Thoracic aorta (tissue), 2 donors: ENCODE measurements around the gene MISFA. TPM values are rescaled to one million over a fixed set of nuclear protein-coding genes. Genes with fewer than 3 reads are reported as not detected.

ENCODE experiments used
- ATAC-seq: fragments of 150-250 bp; one replicate; pipeline ENCODE4 v1.8.0; 2017; ENCODE audit warnings: low read depth; ENCODE audit not compliant: insufficient number of reproducible peaks, low FRiP score
- DNase-seq: peaks from one replicate; pipeline ENCODE4 v3.0.0-alpha.2; 2020; ENCODE audit warnings: low spot score
- H3K27ac ChIP-seq, 2 donors: fragments of 200-600 bp; sonication (generic); 1 replicate in 1 of 2; 2 replicates in 1 of 2; pipeline ENCODE4 v1.5.1; 2016; ENCODE audit warnings: mild to moderate bottlenecking in 2 of 2, moderate library complexity in 2 of 2
- H3K27me3 ChIP-seq: fragments of 200-600 bp; sonication (generic); replicated peaks from 2 replicates; pipeline ENCODE4 v1.6.0; 2016; ENCODE audit warnings: mild to moderate bottlenecking; ENCODE audit not compliant: insufficient read depth
- H3K36me3 ChIP-seq: fragments of 200-600 bp; sonication (generic); one replicate; pipeline ENCODE4 v1.5.1; 2016
- H3K4me1 ChIP-seq, 2 donors: fragments of 200-600 bp; sonication (generic); 1 replicate in 1 of 2; 2 replicates in 1 of 2; pipeline versions ENCODE4 v1.5.1 to v1.6.0; 2016; ENCODE audit warnings: low read depth in 2 of 2, mild to moderate bottlenecking in 1 of 2; ENCODE audit not compliant: control insufficient read depth in 1 of 2
- H3K4me3 ChIP-seq: fragments of 200-600 bp; sonication (generic); 2 replicates; pipeline ENCODE4 v1.5.1; 2016; ENCODE audit warnings: mild to moderate bottlenecking
- H3K9me3 ChIP-seq: fragments of 200-600 bp; sonication (generic); 2 replicates; pipeline ENCODE4 v1.5.1; 2016
- total RNA-seq, 2 donors: library from RNA; depleted of rRNA; stranded (reverse); fragments of >200 nt; gene quantifications; one replicate each; pipeline versions ENCODE4 v1.1.0 to v1.2.3, GENCODE V29; 2016
- TF ChIP-seq, protein P1 (sequence below): fragments of 200-600 bp; sonication (generic); IDR thresholded peaks from one replicate; pipeline ENCODE4 v1.5.1; 2019; ENCODE audit warnings: antibody characterized with exemption

Gene MISFA
- total RNA-seq, 2 donors from 2014 or later = 17.3 TPM; not detected in 1

DNA sequence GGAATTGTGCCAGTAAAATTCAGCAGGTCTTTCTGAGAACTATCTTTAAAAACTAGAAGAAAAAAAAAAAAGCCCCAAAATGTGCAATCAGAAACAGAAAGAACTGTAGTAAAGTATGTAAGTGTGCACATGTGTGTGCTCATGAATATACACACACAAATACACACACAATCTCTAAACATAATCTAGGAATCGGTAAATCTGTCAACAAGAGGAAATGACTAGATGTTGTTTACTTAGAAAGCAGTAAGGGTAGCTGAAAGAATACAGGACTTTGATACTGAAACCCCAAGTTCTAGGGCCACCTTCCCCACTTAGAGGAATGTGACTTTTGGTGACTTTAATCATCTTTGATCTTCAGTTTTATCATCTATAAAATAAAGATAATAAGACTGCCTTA lies 24.2 kb upstream of the MISFA start:
- ATAC-seq (no peak), DNase-seq (no peak)
- TF ChIP-seq, protein P1, sequence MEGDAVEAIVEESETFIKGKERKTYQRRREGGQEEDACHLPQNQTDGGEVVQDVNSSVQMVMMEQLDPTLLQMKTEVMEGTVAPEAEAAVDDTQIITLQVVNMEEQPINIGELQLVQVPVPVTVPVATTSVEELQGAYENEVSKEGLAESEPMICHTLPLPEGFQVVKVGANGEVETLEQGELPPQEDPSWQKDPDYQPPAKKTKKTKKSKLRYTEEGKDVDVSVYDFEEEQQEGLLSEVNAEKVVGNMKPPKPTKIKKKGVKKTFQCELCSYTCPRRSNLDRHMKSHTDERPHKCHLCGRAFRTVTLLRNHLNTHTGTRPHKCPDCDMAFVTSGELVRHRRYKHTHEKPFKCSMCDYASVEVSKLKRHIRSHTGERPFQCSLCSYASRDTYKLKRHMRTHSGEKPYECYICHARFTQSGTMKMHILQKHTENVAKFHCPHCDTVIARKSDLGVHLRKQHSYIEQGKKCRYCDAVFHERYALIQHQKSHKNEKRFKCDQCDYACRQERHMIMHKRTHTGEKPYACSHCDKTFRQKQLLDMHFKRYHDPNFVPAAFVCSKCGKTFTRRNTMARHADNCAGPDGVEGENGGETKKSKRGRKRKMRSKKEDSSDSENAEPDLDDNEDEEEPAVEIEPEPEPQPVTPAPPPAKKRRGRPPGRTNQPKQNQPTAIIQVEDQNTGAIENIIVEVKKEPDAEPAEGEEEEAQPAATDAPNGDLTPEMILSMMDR = no peak
- H3K27ac ChIP-seq = no peak overlapping the region
- H3K27me3 ChIP-seq = no peaks in the 10 kb centered on the region
- no peaks in the 10 kb centered on the region for H3K9me3 ChIP-seq
- no peaks in the 10 kb centered on the region for H3K4me1 ChIP-seq
- no peak overlapping the region for H3K4me3 ChIP-seq
- peaks cover 33% of the 10 kb centered on the region for H3K36me3 ChIP-seq

DNA sequence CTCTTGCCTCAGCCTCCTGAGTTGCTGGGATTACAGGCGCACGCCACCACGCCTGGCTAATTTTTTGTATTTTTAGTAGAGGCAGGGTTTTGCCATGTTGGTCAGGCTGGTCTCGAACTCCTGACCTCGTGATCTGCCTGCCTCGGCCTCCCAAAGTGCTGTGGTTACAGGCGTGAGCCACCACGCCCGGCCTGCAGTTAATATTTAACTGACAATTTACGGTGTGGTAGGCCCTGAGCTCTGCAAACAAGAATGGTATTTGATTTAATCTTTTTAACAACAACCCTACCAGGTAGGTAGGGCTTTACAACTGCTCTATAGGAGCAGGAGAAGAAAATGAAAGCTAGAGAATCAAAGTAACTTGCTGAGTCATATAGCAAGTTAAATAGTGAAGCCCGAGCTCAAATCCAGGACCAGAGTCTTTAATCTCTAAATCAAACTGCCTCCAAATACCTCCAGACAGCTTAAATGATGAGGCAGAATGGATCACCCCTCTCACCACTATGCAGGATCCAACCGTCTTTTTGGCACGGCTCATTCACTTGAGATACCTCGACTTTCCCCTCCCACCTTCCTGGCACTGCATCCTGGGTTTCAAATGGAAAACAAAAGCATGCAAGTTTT lies 20.5 kb upstream of the MISFA start:
- Histone ChIP-seq H3K27me3 (no peaks in the 10 kb centered on the region), H3K4me1 (no peaks in the 10 kb centered on the region), H3K4me3 (no peak overlapping the region), H3K27ac (no peak overlapping the region), H3K36me3 (peaks cover 22% of the 10 kb centered on the region), H3K9me3 (no peaks in the 10 kb centered on the region)
- ATAC-seq (no peak), DNase-seq (no peak)
- TF ChIP-seq, protein P1 = no peak

DNA sequence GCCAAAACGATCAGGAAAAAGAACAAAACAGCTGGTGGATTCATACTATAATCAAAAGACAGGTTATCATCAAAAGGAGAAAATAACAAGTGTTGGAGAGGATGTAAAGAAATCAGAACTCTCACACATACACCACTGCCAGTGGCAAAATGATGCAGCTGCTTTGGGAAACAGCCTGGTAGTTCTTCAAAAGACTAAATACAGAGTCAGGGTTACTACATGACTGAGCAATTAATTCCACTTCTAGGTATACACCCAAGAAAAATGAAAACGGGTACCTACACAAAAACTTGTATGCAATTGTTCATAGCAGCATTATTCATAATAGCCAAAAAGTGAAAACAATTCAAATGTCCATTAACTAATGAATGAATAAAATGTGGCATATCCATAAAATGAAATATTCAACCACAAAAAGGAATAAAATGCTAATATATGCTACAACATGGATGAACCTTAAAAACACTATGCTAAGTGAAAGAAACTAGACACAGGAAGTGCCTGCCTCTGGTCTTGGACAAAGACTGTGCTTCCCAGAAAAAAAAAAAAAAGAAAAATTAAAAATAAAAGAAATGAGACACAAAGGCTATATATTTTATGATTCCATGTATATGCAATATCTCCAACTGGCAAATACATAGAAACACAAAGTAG lies 19.3 kb upstream of the MISFA start:
- no peak for ATAC-seq
- H3K4me3 ChIP-seq = no peak overlapping the region
- TF ChIP-seq, protein P1 = no peak
- H3K4me1 ChIP-seq = no peaks in the 10 kb centered on the region
- H3K27me3 ChIP-seq = no peaks in the 10 kb centered on the region
- no peak overlapping the region for H3K27ac ChIP-seq
- peaks cover 14% of the 10 kb centered on the region for H3K36me3 ChIP-seq
- H3K9me3 ChIP-seq = no peaks in the 10 kb centered on the region
- DNase-seq = no peak

DNA sequence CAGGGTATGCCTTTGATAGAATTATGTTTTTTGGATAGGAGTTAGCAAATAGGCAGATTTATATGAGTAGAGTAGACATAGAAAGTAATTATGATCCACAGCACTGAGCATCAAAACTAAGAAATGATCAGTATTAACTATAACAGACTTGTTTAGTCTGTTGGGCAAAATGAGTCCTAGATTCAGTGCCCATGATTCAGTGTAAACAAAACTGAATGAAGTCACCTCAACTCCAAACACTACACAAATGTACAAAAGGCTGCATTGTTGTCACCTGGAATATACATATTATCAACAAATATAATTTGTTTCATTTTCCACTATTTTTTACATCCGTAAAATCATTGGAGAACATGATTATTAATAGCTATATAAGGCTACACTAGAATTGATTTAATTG lies 17.8 kb upstream of the MISFA start:
- no peaks in the 10 kb centered on the region for H3K9me3 ChIP-seq
- DNase-seq (no peak), ATAC-seq (no peak)
- H3K4me3 ChIP-seq = no peak overlapping the region
- TF ChIP-seq, protein P1 = no peak
- H3K4me1 ChIP-seq = peaks cover 2% of the 10 kb centered on the region in 2 donors
- peaks cover 6% of the 10 kb centered on the region for H3K36me3 ChIP-seq
- no peaks in the 10 kb centered on the region for H3K27me3 ChIP-seq
- no peak overlapping the region for H3K27ac ChIP-seq

DNA sequence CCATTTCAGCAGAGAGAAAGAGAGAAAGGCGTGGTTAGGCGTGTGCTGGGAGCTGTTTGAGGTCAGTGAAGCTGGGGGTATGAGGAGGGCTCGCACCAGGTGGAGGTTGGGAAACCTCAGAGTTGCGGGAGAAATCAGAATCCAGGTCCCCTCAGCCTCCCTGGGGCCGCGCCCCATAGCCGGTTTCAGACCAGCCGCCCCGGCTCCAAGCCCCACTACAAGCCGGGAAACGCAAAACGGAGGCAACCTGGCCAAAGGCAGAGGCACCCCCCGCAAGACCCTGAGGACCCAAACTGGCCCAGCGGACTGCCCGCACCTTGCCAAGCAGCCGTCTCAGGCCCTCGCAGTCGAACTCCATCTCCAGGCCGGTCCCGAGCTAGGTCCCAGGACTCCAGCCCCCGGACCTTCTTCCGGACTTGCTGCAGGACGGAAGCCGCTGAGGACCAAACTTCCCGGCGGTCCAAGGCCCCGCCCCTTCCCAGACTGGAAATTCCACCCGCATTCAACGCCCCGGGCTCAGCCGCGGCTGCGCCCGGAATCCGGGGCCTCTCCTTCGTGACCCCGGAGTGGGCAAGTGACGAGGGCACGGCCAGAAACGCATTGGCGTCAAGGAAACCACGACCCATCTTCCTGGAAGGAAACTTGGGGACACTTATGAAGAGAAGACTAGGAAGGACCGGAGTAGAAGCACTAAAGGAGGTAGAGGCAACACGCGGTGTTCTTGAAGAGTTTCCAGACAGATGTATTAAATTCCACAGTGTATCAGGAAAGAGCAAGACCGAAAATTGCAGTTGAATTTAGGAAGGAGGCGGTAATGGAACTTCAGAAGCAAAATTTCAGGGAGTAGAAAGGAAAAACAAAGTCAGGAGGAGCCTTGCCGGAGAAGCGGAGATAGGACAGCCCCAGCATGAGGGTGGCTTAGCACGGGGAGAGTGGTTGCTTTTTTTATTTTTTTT lies 11.0 kb upstream of the MISFA start, which contains the start of gene UEVLD:
UEVLD (minus strand) TSS at position 438 of the 956 bp plus-strand sequence; CDS start at position 358, 80 bp downstream.
- H3K27ac ChIP-seq = peak within 1 kb of the TSS; percentile 79 to 80
- peak within 1 kb of the TSS; percentile 69 for H3K4me3 ChIP-seq
- peaks cover 17 to 28% of the 10 kb centered on the region in 2 donors for H3K4me1 ChIP-seq
- no peaks in the 10 kb centered on the region for H3K27me3 ChIP-seq
- TF ChIP-seq, protein P1 = no peak
- no peaks in the 10 kb centered on the region for H3K9me3 ChIP-seq
- H3K36me3 ChIP-seq = no peaks in the 10 kb centered on the region
- DNase-seq = peak; percentile 51
- ATAC-seq = peak; percentile 91
